PC-3 (cell line): ENCODE data around the gene SOX6. TPM values are rescaled to one million over a fixed set of nuclear protein-coding genes. Genes with fewer than 3 reads are reported as not detected.

Experiments
- ATAC-seq: fragments of 200-7000 bp; cut with Tn5 transposase; 2 replicates; pipeline ENCODE4 v1.9.1; 2020; ENCODE audit warnings: mild to moderate bottlenecking, moderate library complexity
- BruUV-seq: library from RNA; stranded (reverse); fragments of 400-500 nt; replicated peaks from 2 replicates; lab custom pipeline; 2021; lab: Mats Ljungman, UMichigan
- CTCF ChIA-PET: fragments of 300-600 bp; sonication (Branson Sonifier 250); formaldehyde crosslinking; loops from one replicate; lab custom pipeline; 2022; ENCODE audit warnings: antibody characterized with exemption; lab: Charles Lee
- POLR2A ChIA-PET: fragments of 300-600 bp; sonication (Branson Sonifier 250); formaldehyde crosslinking; loops from one replicate; lab custom pipeline; 2022; ENCODE audit warnings: antibody characterized with exemption; ENCODE audit not compliant: unreplicated experiment; lab: Charles Lee
- DNase-seq: peaks from one replicate; pipeline ENCODE4 v3.0.0-alpha.2; 2015
- H2AFZ ChIP-seq: fragments of 300-600 bp; sonication (generic); 2 replicates; pipeline ENCODE4 v1.6.0; 2016; ENCODE audit warnings: antibody characterized with exemption, low read length
- H3F3A ChIP-seq: fragments of 300-600 bp; sonication (generic); one replicate; pipeline ENCODE4 v1.6.0; 2017; ENCODE audit warnings: antibody characterized with exemption, low read length, control low read depth, mild to moderate bottlenecking; ENCODE audit not compliant: unreplicated experiment
- H3K27ac ChIP-seq: fragments of 300-600 bp; sonication (generic); 2 replicates; pipeline ENCODE4 v1.5.1; 2016; ENCODE audit warnings: mild to moderate bottlenecking, low read length
- H3K27me3 ChIP-seq: fragments of 300-600 bp; sonication (generic); 2 replicates; pipeline ENCODE4 v1.6.1; 2016; ENCODE audit warnings: low read length, mixed read lengths
- H3K36me3 ChIP-seq: fragments of 300-600 bp; sonication (generic); 2 replicates; pipeline ENCODE4 v1.6.1; 2016; ENCODE audit warnings: low read depth, mixed run types, low read length, mixed read lengths
- H3K4me1 ChIP-seq: fragments of 300-600 bp; sonication (generic); 2 replicates; pipeline ENCODE4 v1.5.1; 2016; ENCODE audit warnings: low read length; ENCODE audit not compliant: insufficient read depth
- H3K4me2 ChIP-seq: fragments of 300-600 bp; sonication (generic); 2 replicates; pipeline ENCODE4 v1.6.0; 2016; ENCODE audit warnings: low read length
- H3K4me3 ChIP-seq: fragments of 300-600 bp; sonication (generic); 2 replicates; pipeline ENCODE4 v1.5.1; 2016; ENCODE audit warnings: mild to moderate bottlenecking, low read length, mixed read lengths
- H3K79me2 ChIP-seq: fragments of 300-600 bp; sonication (generic); 2 replicates; pipeline ENCODE4 v1.6.1; 2017; ENCODE audit warnings: low read length, mixed read lengths
- H3K9ac ChIP-seq: fragments of 300-600 bp; sonication (generic); 2 replicates; pipeline ENCODE4 v1.6.0; 2016; ENCODE audit warnings: mild to moderate bottlenecking, low read length
- H3K9me2 ChIP-seq: fragments of 300-600 bp; sonication (generic); replicated peaks from 2 replicates; pipeline ENCODE4 v1.6.1; 2016; ENCODE audit warnings: mixed run types, low read length, mixed read lengths
- H3K9me3 ChIP-seq: fragments of 300-600 bp; sonication (generic); 2 replicates; pipeline ENCODE4 v1.6.1; 2016; ENCODE audit warnings: low read length, mixed read lengths
- H4K20me1 ChIP-seq: fragments of 300-600 bp; sonication (generic); 2 replicates; pipeline ENCODE4 v1.6.1; 2016; ENCODE audit warnings: low read length, mixed read lengths
- CTCF ChIP-seq: fragments of 300-600 bp; sonication (generic); conservative IDR thresholded peaks from 2 replicates; pipeline ENCODE4 v1.5.1; 2017; ENCODE audit warnings: antibody characterized with exemption, low read depth, mild to moderate bottlenecking, low read length
- EZH2 ChIP-seq: fragments of 300-600 bp; sonication (generic); IDR thresholded peaks from one replicate; pipeline ENCODE4 v1.6.1; 2017; ENCODE audit warnings: antibody characterized with exemption, mild to moderate bottlenecking, low read length; ENCODE audit not compliant: unreplicated experiment
- EZH2phosphoT487 ChIP-seq: fragments of 300-600 bp; sonication (generic); IDR thresholded peaks from 2 replicates; pipeline ENCODE4 v1.6.1; 2018; ENCODE audit warnings: mild to moderate bottlenecking, antibody characterized with exemption, low read length, borderline replicate concordance
- intact Hi-C: fragments of 100-400 bp; cut with micrococcal nuclease; formaldehyde crosslinking; loops from 2 replicates; pipeline ENCODE4 v1.9.0; 2023
- total RNA-seq: library from RNA; depleted of rRNA; stranded (reverse); fragments of >200 nt; gene quantifications from 2 replicates; pipeline ENCODE4 v1.2.3, GENCODE V29; 2014

Gene SOX6
- total RNA-seq, 1 experiment from 2014 or later, result not detected

- Histone ChIP-seq H4K20me1 (no peaks in the 10 kb centered on the region), H3K79me2 (no peaks in the 10 kb centered on the region), H3K9ac (no peak overlapping the region), H3K27me3 (no peaks in the 10 kb centered on the region), H3K4me3 (no peak overlapping the region), H3K36me3 (no peaks in the 10 kb centered on the region), H3K9me2 (no peaks in the 10 kb centered on the region), H3K27ac (no peak overlapping the region), H3K4me2 (no peak overlapping the region), H3K9me3 (no peaks in the 10 kb centered on the region), H3K4me1 (no peaks in the 10 kb centered on the region), H2AFZ (no peak overlapping the region), H3F3A (no peaks in the 10 kb centered on the region)
- TF ChIP-seq EZH2phosphoT487 (no peak), CTCF (no peak), EZH2 (no peak)
- ATAC-seq (no peak), DNase-seq (no peak)
- CTCF ChIA-PET, result no interaction called here
- intact Hi-C loops, result no loop called here
- POLR2A ChIA-PET, result no interaction called here
- no TSS peak for BruUV-seq
These were observed 1.4 kb upstream of the SOX6 start for GRCh38 chr11:16357775-16358174.

GRCh38 chr11:16356761-16357393, 531 bp upstream of the SOX6 start:
- no peaks in the 10 kb centered on the region for H3K9me3 ChIP-seq
- no peaks in the 10 kb centered on the region for H4K20me1 ChIP-seq
- H3K4me3 ChIP-seq, result no peak overlapping the region
- ATAC-seq (no peak), DNase-seq (no peak)
- no peak overlapping the region for H2AFZ ChIP-seq
- H3K9me2 ChIP-seq, result no peaks in the 10 kb centered on the region
- POLR2A ChIA-PET, result no interaction called here
- H3K9ac ChIP-seq, result no peak overlapping the region
- BruUV-seq, result no TSS peak
- TF ChIP-seq EZH2, result no peak
- TF ChIP-seq EZH2phosphoT487, result no peak
- no peak for TF ChIP-seq CTCF
- H3K79me2 ChIP-seq, result no peaks in the 10 kb centered on the region
- CTCF ChIA-PET, result no interaction called here
- H3F3A ChIP-seq, result no peaks in the 10 kb centered on the region
- no peaks in the 10 kb centered on the region for H3K27me3 ChIP-seq
- H3K4me1 ChIP-seq, result no peaks in the 10 kb centered on the region
- H3K4me2 ChIP-seq, result no peak overlapping the region
- intact Hi-C loops, result no loop called here
- no peaks in the 10 kb centered on the region for H3K36me3 ChIP-seq
- no peak overlapping the region for H3K27ac ChIP-seq

GRCh38 chr11:16352707-16353106, 3.6 kb downstream of the SOX6 start:
- no peak overlapping the region for H3K27ac ChIP-seq
- H3K4me1 ChIP-seq, result no peaks in the 10 kb centered on the region
- no peaks in the 10 kb centered on the region for H3K27me3 ChIP-seq
- CTCF ChIA-PET, result no interaction called here
- no peak overlapping the region for H3K9ac ChIP-seq
- POLR2A ChIA-PET, result no interaction called here
- H3F3A ChIP-seq, result no peaks in the 10 kb centered on the region
- no peak overlapping the region for H2AFZ ChIP-seq
- no TSS peak for BruUV-seq
- H3K4me2 ChIP-seq, result no peak overlapping the region
- no peaks in the 10 kb centered on the region for H3K79me2 ChIP-seq
- TF ChIP-seq CTCF, result no peak
- H3K9me2 ChIP-seq, result no peaks in the 10 kb centered on the region
- H3K36me3 ChIP-seq, result no peaks in the 10 kb centered on the region
- intact Hi-C loops, result no loop called here
- ATAC-seq (no peak), DNase-seq (no peak)
- H3K9me3 ChIP-seq, result no peaks in the 10 kb centered on the region
- H3K4me3 ChIP-seq, result no peak overlapping the region
- no peaks in the 10 kb centered on the region for H4K20me1 ChIP-seq
